ENCODE measurements around the gene VANGL2.
"Not testable (repeated sequence)": the region's sequence is repeated elsewhere in the genome, so short reads cannot be mapped to it uniquely, and the experiment has no call there.

The VANGL2 gene

GRCh38 chr1:160376525-160377131 is 23.7 kb upstream of the VANGL2 start:
- TF ChIP-seq, protein P1, sequence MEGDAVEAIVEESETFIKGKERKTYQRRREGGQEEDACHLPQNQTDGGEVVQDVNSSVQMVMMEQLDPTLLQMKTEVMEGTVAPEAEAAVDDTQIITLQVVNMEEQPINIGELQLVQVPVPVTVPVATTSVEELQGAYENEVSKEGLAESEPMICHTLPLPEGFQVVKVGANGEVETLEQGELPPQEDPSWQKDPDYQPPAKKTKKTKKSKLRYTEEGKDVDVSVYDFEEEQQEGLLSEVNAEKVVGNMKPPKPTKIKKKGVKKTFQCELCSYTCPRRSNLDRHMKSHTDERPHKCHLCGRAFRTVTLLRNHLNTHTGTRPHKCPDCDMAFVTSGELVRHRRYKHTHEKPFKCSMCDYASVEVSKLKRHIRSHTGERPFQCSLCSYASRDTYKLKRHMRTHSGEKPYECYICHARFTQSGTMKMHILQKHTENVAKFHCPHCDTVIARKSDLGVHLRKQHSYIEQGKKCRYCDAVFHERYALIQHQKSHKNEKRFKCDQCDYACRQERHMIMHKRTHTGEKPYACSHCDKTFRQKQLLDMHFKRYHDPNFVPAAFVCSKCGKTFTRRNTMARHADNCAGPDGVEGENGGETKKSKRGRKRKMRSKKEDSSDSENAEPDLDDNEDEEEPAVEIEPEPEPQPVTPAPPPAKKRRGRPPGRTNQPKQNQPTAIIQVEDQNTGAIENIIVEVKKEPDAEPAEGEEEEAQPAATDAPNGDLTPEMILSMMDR (IDR thresholded peaks at IDR 0.05; ENCODE audit: low read depth, low read length), result peak; percentile 92
- H3K4me3 ChIP-seq (ENCODE audit: low read depth, low read length), result no peak overlapping the region

DNA sequence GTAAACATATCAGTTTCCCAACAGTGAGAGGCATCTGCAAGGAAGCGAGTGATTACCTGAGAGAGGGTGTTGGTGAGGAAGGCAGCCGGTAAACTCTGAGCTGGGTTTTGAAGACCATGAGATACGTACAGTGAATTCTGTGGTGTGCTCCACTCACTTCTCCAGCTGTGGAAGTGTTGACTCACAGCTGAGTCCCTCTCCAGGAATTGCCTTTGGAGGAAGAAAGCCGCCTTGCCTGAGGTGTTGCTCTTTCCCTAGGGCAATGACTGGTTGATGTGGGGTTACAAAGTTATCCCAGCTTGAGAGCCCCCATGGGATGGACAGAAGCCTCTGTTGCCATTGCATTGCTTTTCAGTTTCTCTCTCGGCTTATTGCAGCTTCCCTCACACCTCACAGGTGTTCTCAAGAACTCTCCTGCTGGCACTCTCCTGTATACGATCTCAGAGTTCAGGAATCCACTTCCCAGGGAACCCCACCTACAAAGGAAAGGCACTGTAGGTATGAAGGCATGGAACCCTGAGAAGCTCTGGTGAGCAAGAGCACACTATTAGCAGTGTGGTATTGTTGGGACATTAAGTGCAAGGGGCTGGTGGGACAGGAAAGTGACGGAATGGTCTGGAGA is 22.7 kb upstream of the VANGL2 start:
- TF ChIP-seq, protein P1 (IDR thresholded peaks at IDR 0.05; ENCODE audit: low read depth, low read length), result no peak
- no peak overlapping the region for H3K4me3 ChIP-seq (ENCODE audit: low read depth, low read length)

GRCh38 chr1:160384812-160385211 is 15.6 kb upstream of the VANGL2 start:
- not testable (repeated sequence) for H3K4me3 ChIP-seq (ENCODE audit: low read depth, low read length)

GRCh38 chr1:160388406-160388805 is 12.0 kb upstream of the VANGL2 start:
- not testable (repeated sequence) for H3K4me3 ChIP-seq (ENCODE audit: low read depth, low read length)

DNA sequence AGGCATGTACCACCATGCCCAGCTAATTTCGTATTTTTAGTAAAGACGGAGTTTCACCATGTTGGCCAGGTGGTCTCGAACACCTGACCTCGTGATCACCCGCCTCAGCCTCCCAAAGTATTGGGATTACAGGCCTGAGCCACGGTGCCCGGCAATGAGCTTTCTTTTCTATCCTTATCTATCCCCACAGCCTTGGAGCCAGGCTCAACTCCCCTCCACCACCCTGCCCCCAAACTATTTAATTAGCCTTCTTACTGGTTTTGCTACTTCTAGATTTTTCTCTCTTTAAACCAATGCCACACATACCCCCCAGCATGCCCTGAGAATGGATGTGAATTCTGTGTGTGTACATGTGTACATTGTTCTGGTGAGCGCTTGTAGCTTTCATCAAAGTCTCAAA is 5.7 kb upstream of the VANGL2 start:
- H3K4me3 ChIP-seq (ENCODE audit: low read depth, low read length), result no peak overlapping the region
- TF ChIP-seq, protein P1 (IDR thresholded peaks at IDR 0.05; ENCODE audit: low read depth, low read length), result no peak

- TF ChIP-seq, protein P1 (IDR thresholded peaks at IDR 0.05; ENCODE audit: low read depth, low read length), result no peak
- H3K4me3 ChIP-seq (ENCODE audit: low read depth, low read length), result no peak overlapping the region
Observed at GRCh38 chr1:160397651-160398050, 2.7 kb upstream of the VANGL2 start.

- H3K4me3 ChIP-seq (ENCODE audit: low read depth, low read length), result no peak overlapping the region
- TF ChIP-seq, protein P1 (IDR thresholded peaks at IDR 0.05; ENCODE audit: low read depth, low read length), result no peak
Observed at GRCh38 chr1:160398823-160399222, 1.5 kb upstream of the VANGL2 start.

DNA sequence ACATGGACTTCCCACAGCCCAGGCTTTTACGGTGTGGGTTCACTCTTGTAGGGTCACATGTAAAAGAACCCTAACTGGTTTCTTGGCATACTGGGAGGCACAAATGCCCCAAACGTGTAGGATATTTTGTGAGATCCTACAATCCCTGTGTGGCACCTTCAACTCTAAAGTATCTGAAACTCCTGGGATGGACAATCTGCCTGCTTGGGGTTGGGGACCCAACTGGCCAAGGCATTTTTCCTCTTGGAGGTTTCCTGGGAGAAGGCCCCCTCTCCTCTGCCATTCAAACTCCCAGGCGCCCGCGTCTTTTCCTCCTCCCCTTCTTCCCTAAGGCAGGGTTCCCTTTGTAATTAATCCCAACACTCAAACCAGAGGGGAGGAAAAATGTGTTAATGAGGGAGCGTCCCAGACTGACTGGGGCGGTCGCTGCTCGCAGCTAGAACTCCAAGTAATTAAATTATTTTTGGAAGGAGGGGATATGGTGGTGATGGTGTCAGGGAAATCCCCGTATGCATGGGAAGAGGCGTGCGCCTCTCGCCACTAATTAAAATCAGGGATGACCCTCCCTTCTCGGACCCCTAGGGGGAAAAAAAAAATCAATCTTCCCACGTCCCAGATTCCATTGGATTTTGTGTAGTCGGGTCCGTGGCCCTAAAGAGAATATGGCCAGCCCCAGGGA is 681 bp upstream of the VANGL2 start:
- TF ChIP-seq, protein P1 (IDR thresholded peaks at IDR 0.05; ENCODE audit: low read depth, low read length), result no peak
- H3K4me3 ChIP-seq (ENCODE audit: low read depth, low read length), result no peak overlapping the region

All from WI38 (cell line).